Coronary artery (tissue), 2 donors: ENCODE measurements around the gene BSN.

Experiments
- DNase-seq: peaks from one replicate; pipeline ENCODE4 v3.0.0-alpha.2; 2017; ENCODE audit warnings: low spot score
- H3K27ac ChIP-seq, 2 donors: fragments of 200-600 bp; sonication (generic); one replicate each; pipeline ENCODE4 v1.5.1; 2016 to 2019
- H3K4me3 ChIP-seq: fragments of 200-600 bp; sonication (generic); 2 replicates; pipeline ENCODE4 v1.5.1; 2016; ENCODE audit warnings: mild to moderate bottlenecking, moderate library complexity
- TF ChIP-seq, protein P1 (sequence below): fragments of 200-600 bp; sonication (generic); IDR thresholded peaks from one replicate; pipeline ENCODE4 v1.5.1; 2019; ENCODE audit warnings: antibody characterized with exemption

Gene BSN

DNA sequence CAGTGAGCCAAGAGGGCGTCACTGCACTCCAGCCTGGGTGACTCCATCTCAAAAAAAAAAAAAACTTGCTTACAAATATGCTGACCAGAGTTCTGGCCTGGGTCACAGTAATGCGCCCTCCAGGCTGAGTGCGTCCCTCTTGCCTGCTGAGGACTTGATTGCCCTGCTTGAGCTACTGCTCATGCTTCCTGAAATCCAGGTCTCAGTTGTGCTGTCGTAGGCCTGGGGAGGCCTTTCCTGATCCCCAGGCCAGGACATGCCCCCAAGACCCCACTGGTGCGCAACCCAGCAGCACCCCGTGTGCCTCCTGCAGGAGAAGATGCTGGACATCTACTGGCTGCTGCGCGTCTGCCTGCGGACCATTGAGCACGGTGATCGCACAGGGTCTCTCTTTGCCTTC lies 157.9 kb downstream of the BSN start:
- TF ChIP-seq, protein P1, sequence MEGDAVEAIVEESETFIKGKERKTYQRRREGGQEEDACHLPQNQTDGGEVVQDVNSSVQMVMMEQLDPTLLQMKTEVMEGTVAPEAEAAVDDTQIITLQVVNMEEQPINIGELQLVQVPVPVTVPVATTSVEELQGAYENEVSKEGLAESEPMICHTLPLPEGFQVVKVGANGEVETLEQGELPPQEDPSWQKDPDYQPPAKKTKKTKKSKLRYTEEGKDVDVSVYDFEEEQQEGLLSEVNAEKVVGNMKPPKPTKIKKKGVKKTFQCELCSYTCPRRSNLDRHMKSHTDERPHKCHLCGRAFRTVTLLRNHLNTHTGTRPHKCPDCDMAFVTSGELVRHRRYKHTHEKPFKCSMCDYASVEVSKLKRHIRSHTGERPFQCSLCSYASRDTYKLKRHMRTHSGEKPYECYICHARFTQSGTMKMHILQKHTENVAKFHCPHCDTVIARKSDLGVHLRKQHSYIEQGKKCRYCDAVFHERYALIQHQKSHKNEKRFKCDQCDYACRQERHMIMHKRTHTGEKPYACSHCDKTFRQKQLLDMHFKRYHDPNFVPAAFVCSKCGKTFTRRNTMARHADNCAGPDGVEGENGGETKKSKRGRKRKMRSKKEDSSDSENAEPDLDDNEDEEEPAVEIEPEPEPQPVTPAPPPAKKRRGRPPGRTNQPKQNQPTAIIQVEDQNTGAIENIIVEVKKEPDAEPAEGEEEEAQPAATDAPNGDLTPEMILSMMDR: no peak
- no peak overlapping the region for H3K27ac ChIP-seq
- DNase-seq: no peak
- H3K4me3 ChIP-seq: no peak overlapping the region

DNA sequence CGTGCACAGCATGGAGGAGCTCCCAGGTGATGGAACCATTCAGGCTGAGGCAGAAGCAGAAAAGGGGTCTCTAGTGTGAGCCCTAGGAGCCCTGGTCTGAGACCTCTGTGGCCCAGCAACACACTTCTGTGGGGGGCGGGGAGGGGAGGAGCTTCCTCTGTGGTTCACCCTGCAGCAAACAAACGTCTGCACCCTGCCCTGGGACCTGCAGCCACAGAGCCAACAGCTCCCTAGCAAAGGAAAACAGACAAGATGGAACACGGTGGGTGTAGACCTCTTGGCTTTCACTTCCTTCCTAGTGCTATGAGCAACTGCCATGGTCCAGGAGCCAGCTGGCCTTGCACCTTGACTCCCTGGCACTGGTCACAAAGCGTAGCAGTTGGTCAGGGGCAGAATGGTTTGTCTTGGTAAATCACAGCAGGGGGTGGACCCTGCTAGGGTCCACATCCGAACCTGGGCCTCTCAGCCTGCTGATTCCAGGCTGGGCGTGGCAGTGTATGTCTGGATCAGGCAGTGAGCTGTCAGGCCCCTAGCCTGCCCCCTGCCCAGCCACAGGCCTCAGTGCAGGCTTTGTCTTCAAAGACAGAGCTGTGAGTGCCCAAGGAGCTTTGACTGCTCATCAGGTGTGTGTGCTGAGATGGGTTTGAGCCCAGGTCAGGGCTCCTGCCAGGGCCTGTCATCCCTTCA lies 158.5 kb downstream of the BSN start:
- DNase-seq: no peak
- TF ChIP-seq, protein P1: no peak
- no peak overlapping the region for H3K4me3 ChIP-seq
- H3K27ac ChIP-seq: no peak overlapping the region

DNA sequence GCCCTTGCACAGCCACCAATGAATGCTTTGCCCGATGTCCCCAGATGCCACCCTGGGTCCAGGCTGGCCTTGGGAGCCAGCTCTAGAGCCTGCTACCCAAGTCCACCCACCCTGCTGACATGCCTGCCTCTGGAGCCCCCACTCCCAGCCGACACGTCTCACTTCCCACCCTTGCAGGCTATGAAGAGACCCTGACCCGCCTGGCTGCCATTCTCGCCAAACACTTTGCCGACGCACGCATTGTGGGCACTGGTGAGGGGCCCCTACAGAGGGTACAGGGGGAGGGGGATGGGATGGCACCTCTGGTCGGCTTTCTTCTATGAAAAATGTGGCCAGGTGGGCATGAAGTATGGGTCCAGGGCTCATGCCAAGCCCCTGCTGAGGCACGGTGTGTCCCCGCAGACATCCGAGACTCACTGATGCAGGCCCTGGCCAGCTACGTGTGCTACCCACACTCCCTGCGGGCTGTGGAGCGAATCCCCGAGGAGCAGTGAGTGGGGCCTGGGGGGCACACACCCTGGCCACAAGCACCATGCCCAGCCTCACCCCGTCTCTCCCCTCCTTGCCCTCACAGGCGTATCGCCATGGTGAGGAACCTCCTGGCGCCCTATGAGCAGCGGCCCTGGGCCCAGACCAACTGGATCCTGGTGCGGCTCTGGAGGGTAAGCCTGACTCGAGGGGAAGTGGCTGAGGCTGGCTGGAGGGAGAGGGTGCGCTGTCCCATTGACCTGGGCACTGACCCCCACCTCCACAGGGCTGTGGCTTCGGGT lies 159.2 kb downstream of the BSN start:
- Histone ChIP-seq H3K27ac (no peak overlapping the region), H3K4me3 (no peak overlapping the region)
- no peak for DNase-seq
- TF ChIP-seq, protein P1: no peak

DNA sequence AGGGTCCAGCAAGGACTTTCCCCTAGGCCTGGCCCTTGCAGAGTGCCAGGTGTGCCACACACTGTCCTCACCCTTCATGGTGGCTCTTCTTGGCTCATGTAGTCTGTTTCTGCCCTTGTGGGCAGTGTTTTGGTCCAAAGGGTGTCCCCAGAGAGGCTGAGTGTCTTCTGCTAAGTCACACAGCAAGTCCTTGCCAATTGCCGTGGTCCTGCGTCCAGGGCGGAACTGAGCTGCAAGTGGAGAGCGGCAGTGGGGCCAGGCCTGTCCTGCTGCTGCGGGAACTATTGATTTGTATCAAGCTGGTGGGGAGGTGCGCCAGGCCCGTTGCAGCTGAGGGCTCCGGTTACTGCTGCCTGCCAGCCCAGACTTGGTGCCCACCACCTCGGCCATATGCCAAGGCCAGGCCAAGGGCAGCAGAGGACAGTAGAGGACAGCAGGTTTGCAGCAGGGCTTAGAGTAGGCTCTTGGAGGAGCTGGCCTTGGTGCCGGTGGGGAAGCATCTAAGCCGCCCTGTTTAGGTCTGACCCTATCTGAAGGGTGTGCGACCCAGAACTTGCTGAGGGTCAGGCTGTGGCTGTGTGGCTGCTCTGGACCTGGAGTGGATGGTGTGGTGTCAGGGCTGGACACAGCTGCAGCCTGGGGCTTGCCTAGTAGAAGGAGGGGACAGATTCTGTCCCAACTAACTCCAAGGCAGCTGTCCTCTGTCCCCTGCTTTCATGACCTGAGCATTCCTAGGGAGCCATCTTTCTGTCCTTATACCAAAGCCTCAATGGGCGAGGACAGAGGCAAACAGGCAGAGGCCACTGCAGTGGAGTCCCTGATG lies 160.7 kb downstream of the BSN start:
- no peak for DNase-seq
- TF ChIP-seq, protein P1: no peak
- no peak overlapping the region for H3K4me3 ChIP-seq
- no peak overlapping the region for H3K27ac ChIP-seq

DNA sequence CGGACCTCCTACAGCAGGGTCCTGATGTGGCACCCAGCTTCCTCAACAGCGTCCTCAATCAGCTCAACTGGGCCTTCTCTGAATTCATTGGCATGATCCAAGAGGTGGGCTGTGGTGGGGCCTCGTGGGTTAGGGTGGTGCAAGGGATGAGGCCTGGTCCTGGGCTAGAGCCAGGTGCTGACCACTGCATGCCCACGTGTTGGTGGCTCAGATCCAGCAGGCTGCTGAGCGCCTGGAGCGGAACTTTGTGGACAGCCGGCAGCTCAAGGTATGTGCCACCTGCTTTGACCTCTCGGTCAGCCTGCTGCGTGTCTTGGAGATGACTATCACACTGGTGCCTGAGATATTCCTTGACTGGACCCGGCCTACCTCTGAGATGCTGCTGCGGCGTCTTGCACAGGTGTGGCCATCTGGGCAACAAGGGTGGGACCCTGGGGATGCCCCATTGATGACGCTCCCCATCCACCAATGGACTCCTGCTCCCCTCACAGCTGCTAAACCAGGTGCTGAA lies 161.4 kb downstream of the BSN start:
- TF ChIP-seq, protein P1: no peak
- DNase-seq: no peak
- no peak overlapping the region for H3K4me3 ChIP-seq
- no peak overlapping the region for H3K27ac ChIP-seq

DNA sequence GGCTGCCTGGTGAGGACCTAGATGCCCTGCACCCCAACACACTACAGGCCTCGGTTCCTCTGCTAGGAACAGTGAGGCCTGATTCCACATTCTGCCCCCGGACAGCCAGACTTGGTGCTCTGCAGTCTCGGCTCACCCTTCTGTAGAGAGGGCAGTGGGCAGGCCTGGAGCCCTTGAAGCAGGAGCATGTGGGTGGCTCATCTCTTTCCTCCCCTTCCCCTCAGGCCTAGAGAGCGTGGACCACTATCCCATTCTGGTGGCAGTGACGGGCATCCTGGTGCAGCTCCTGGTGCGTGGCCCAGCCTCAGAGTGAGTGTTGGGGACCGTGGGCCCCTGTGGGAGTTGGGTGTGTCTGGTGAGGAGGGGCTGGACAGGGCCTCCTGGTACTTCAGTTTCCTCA lies 161.9 kb downstream of the BSN start:
- TF ChIP-seq, protein P1: no peak
- H3K27ac ChIP-seq: no peak overlapping the region
- H3K4me3 ChIP-seq: no peak overlapping the region
- no peak for DNase-seq
